Keratinocyte (primary cell): ENCODE data around the gene RCCD1.

Experiments used
- EZH2 ChIP-seq: IDR thresholded peaks from one replicate; pipeline ENCODE4 v1.6.1; 2012; ENCODE audit warnings: inconsistent platforms, mild to moderate bottlenecking, low read length, moderate library complexity
- TF ChIP-seq, protein P1 (sequence below), 3 experiments: IDR thresholded peaks in 1 of 3; conservative IDR thresholded peaks in 1 of 3; optimal IDR thresholded peaks in 1 of 3; 2 replicates in 2 of 3; 3 replicates in 1 of 3; pipeline versions ENCODE3 to v1.5.1; 2011; ENCODE audit warnings: low read length in 3 of 3, mild to moderate bottlenecking in 3 of 3, moderate library complexity in 2 of 3, control low read depth in 1 of 3, inconsistent platforms in 1 of 3; ENCODE audit not compliant: insufficient read depth in 2 of 3; ENCODE audit errors: extremely low read depth in 1 of 3

DNA sequence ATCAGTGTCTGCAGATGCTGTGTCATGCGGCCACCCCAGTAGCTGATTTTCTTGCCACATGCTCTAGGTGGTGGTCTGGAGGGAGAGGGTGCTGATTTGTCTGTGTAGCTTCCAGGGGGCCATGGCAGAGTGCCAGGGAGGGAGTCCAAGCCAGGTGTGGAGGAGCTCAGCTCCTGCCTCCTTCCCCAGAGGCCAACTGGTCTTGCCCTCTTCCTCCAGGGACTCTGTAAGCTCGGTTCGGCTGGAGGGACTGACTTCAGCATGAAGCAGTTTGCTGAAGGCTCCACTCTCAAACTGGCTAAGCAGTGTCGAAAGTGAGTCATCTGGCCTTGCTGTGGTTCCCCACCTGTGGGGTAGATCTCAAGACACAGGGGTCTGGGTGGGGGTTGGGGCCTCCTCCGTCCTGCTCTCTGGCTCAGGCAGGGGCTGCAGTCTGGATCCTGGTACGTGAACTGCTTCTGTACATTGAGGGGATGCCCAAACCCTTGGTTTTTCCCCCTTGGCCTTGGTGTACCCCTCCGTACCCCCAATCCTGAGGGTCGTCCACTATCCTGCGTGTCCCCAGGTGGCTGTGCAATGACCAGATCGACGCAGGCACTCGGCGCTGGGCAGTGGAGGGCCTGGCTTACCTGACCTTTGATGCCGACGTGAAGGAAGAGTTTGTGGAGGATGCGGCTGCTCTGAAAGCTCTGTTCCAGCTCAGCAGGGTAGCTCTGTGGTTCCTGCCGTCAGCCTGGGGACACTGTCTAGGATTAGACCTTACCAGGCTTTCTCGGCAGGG is 6.9 kb upstream of the RCCD1 start:
- TF ChIP-seq, protein P1, sequence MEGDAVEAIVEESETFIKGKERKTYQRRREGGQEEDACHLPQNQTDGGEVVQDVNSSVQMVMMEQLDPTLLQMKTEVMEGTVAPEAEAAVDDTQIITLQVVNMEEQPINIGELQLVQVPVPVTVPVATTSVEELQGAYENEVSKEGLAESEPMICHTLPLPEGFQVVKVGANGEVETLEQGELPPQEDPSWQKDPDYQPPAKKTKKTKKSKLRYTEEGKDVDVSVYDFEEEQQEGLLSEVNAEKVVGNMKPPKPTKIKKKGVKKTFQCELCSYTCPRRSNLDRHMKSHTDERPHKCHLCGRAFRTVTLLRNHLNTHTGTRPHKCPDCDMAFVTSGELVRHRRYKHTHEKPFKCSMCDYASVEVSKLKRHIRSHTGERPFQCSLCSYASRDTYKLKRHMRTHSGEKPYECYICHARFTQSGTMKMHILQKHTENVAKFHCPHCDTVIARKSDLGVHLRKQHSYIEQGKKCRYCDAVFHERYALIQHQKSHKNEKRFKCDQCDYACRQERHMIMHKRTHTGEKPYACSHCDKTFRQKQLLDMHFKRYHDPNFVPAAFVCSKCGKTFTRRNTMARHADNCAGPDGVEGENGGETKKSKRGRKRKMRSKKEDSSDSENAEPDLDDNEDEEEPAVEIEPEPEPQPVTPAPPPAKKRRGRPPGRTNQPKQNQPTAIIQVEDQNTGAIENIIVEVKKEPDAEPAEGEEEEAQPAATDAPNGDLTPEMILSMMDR (optimal IDR thresholded peaks at IDR 0.05 in 1 of 3, IDR thresholded peaks at IDR 0.05 in 1 of 3, conservative IDR thresholded peaks at IDR 0.05 in 1 of 3; ENCODE audit: extremely low read depth in 1 of 3, insufficient read depth in 2 of 3, low read length in 3 of 3) = no peak
- no peak for TF ChIP-seq EZH2
